ENCODE data around the gene P2RX6.

P2RX6 gene

DNA sequence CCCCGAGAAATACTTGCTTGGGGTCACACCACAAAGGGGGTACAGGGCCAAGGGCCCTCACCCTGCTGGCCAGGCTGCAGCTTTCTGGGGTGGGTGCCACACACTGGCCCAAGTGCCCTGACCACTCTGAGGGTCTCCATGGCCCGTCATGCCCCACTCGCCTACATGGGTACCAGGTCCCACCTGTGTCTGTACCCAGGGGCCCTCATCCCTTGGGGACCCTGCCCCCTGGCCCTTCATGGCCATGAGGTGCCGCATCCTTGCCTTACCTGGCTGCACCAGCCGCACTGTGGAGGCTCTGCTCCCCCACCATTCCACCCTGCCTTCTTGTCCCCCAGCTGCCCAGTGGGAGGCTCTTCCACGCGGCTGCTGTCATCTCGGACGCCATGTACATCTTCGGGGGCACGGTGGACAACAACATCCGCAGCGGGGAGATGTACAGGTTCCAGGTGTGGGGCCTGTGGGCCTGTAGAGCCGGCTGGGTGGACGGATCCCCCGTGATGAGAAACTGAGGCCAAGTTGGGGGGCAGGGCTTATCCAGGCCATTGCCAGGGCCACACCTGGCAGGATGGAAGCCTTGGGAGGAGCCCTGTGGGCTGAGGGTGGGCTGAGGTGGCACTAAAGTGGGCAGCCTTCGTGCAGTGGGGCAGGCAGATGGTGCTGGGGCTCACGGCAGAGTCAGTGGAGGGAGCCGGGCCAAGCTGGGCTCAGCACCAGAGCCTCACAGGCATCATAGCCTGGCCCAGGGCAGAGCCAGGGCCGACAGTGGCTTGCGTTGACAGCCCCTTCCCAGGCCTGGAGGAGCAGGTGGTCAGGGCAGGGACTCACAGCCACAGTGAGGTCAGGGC lies 22.3 kb upstream of the P2RX6 start:
- TF ChIP-seq, protein P1, sequence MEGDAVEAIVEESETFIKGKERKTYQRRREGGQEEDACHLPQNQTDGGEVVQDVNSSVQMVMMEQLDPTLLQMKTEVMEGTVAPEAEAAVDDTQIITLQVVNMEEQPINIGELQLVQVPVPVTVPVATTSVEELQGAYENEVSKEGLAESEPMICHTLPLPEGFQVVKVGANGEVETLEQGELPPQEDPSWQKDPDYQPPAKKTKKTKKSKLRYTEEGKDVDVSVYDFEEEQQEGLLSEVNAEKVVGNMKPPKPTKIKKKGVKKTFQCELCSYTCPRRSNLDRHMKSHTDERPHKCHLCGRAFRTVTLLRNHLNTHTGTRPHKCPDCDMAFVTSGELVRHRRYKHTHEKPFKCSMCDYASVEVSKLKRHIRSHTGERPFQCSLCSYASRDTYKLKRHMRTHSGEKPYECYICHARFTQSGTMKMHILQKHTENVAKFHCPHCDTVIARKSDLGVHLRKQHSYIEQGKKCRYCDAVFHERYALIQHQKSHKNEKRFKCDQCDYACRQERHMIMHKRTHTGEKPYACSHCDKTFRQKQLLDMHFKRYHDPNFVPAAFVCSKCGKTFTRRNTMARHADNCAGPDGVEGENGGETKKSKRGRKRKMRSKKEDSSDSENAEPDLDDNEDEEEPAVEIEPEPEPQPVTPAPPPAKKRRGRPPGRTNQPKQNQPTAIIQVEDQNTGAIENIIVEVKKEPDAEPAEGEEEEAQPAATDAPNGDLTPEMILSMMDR (IDR thresholded peaks at IDR 0.05; ENCODE audit: low read depth, low read length, missing control alignments), result no peak
- Histone ChIP-seq H3K36me3 (replicated peaks) (peaks cover 85% of the 10 kb centered on the region), H3K27ac (no peak overlapping the region), H3K27me3 (replicated peaks) (no peaks in the 10 kb centered on the region), H3K4me3 (ENCODE audit: low read depth, low read length) (no peak overlapping the region)
- DNase-seq, result no peak
- in situ Hi-C loops (cut with HindIII; ENCODE audit: low pct_ligation_motif_present, low sequenced_read_pairs), result no loop called here

- no peak for DNase-seq
- no peaks in the 10 kb centered on the region for H3K27me3 ChIP-seq (replicated peaks)
- no peak overlapping the region for H3K27ac ChIP-seq
- peaks cover 84% of the 10 kb centered on the region for H3K36me3 ChIP-seq (replicated peaks)
- TF ChIP-seq, protein P1 (IDR thresholded peaks at IDR 0.05; ENCODE audit: low read depth, low read length, missing control alignments), result no peak
- in situ Hi-C loops (cut with HindIII; ENCODE audit: low pct_ligation_motif_present, low sequenced_read_pairs), result no loop called here
- H3K4me3 ChIP-seq (ENCODE audit: low read depth, low read length), result no peak overlapping the region
Observed at GRCh38 chr22:20993304-20994127, 21.4 kb upstream of the P2RX6 start.

DNA sequence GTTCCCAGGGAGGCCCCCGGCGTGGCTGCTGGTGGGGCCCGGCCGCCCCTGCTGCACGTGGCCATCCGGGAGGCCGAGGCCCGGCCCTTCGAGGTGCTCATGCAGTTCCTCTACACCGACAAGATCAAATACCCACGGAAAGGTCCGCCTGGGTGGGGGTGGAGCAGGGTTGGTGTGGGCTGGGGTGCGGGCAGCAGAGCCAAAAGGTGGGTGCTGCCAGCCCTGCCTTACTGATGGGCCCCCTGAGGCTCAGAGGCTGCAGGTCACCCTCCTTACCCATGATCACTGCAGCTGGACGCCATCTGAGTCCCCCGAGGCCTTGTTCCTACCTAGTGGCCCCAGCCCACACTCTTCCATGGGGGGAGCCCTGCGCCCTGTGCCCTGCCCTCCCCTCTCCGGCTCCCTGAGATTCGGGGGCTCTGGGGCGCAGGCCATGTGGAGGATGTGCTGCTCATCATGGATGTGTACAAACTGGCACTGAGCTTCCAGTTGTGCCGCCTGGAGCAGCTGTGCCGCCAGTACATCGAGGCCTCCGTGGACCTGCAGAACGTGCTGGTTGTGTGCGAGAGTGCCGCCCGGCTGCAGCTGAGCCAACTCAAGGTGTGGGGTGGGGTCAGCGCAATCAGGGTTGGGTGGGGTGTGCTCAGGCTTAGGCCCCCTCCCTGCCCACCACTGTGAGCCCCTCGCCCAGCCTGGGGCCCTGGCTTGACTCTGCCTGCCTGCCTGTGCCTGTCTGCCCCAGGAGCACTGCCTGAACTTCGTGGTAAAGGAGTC lies 20.6 kb upstream of the P2RX6 start:
- DNase-seq, result no peak
- Histone ChIP-seq H3K36me3 (replicated peaks) (peaks cover 76% of the 10 kb centered on the region), H3K27ac (no peak overlapping the region), H3K4me3 (ENCODE audit: low read depth, low read length) (no peak overlapping the region), H3K27me3 (replicated peaks) (no peaks in the 10 kb centered on the region)
- in situ Hi-C loops (cut with HindIII; ENCODE audit: low pct_ligation_motif_present, low sequenced_read_pairs), result no loop called here
- TF ChIP-seq, protein P1 (IDR thresholded peaks at IDR 0.05; ENCODE audit: low read depth, low read length, missing control alignments), result no peak

DNA sequence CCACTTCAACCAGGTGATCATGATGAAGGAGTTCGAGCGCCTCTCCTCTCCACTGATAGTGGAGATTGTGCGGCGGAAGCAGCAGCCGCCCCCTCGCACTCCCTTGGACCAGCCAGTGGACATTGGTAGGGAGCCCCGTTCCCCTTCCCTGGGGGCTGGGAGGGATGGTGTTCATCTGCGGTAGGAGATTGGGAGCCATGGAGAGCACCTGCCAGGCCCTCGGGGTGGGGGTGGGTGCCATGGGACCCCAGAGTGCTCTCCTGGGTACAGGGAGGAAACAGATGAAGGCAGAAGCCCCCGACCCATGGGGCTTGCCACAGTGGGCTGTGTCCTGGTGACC lies 20.1 kb upstream of the P2RX6 start:
- DNase-seq, result no peak
- Histone ChIP-seq H3K27ac (no peak overlapping the region), H3K4me3 (ENCODE audit: low read depth, low read length) (no peak overlapping the region), H3K27me3 (replicated peaks) (no peaks in the 10 kb centered on the region), H3K36me3 (replicated peaks) (peaks cover 81% of the 10 kb centered on the region)
- TF ChIP-seq, protein P1 (IDR thresholded peaks at IDR 0.05; ENCODE audit: low read depth, low read length, missing control alignments), result no peak
- in situ Hi-C loops (cut with HindIII; ENCODE audit: low pct_ligation_motif_present, low sequenced_read_pairs), result no loop called here

DNA sequence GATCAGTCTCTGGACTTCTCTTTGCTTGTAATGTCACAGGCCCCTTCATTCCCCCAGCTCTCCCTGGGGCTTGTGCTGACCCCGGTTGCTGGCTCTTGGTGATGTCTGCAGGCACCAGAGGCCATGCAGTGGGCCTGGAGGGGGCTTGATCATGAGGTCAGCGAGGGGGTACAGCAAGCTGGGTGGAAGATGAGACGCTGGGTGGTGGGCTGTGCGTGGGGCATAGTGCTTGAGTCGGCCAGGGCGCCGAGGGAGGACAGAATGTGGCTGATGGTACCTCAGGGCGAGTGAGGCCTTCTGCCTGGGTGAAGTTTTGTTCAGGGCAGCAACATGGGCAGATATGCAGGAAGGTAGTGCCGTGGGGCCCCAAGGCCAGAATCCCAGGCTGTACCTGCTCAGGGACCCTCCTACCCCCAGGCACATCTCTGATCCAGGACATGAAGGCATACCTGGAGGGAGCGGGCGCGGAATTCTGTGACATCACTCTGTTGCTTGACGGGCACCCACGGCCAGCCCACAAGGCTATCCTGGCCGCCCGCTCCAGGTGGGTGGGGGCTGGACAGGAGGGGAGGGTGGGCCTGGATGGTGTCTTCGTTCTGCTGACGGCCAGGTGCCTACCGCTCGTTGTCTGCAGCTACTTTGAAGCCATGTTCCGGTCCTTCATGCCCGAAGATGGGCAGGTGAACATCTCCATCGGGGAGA lies 19.5 kb upstream of the P2RX6 start:
- DNase-seq, result no peak
- H3K27ac ChIP-seq, result no peak overlapping the region
- peaks cover 78% of the 10 kb centered on the region for H3K36me3 ChIP-seq (replicated peaks)
- no peaks in the 10 kb centered on the region for H3K27me3 ChIP-seq (replicated peaks)
- no peak overlapping the region for H3K4me3 ChIP-seq (ENCODE audit: low read depth, low read length)
- TF ChIP-seq, protein P1 (IDR thresholded peaks at IDR 0.05; ENCODE audit: low read depth, low read length, missing control alignments), result no peak
- in situ Hi-C loops (cut with HindIII; ENCODE audit: low pct_ligation_motif_present, low sequenced_read_pairs), result no loop called here
